ENCODE measurements around the gene CCKAR.

The CCKAR gene

GRCh38 chr4:26489101-26489985 is 941 bp downstream of the CCKAR start:
- DNase-seq, result peak; percentile 15

- no peak for DNase-seq
Observed at GRCh38 chr4:26485684-26486083, 4.6 kb downstream of the CCKAR start.

- DNase-seq, result no peak
Observed at GRCh38 chr4:26484516-26484915, 5.8 kb downstream of the CCKAR start.

GRCh38 chr4:26484032-26484515 is 6.2 kb downstream of the CCKAR start:
- no peak for DNase-seq

- DNase-seq, result no peak
Observed at GRCh38 chr4:26482508-26483462, 7.5 kb downstream of the CCKAR start.

- no peak for DNase-seq
Observed at GRCh38 chr4:26478330-26478729, 12.0 kb downstream of the CCKAR start.

GRCh38 chr4:26476545-26476944 is 13.7 kb downstream of the CCKAR start:
- no peak for DNase-seq

GRCh38 chr4:26475716-26476115 is 14.6 kb downstream of the CCKAR start:
- DNase-seq, result no peak

- DNase-seq, result no peak
Observed at GRCh38 chr4:26474551-26474950, 15.7 kb downstream of the CCKAR start.

GRCh38 chr4:26473893-26474292 is 16.4 kb downstream of the CCKAR start:
- DNase-seq, result no peak

GRCh38 chr4:26471890-26472289 is 18.4 kb downstream of the CCKAR start:
- DNase-seq, result no peak

GRCh38 chr4:26468977-26469376 is 21.3 kb downstream of the CCKAR start:
- DNase-seq, result peak; percentile 7

- no peak for DNase-seq
Observed at GRCh38 chr4:26468283-26468949, 21.9 kb downstream of the CCKAR start.

- DNase-seq, result no peak
Observed at GRCh38 chr4:26467724-26468123, 22.6 kb downstream of the CCKAR start.

GRCh38 chr4:26466578-26467270 is 23.6 kb downstream of the CCKAR start:
- DNase-seq, result peak; percentile 46

GRCh38 chr4:26464420-26465095 is 25.7 kb downstream of the CCKAR start:
- DNase-seq, result peak; percentile 23

GRCh38 chr4:26463386-26463785 is 26.9 kb downstream of the CCKAR start:
- DNase-seq, result no peak

GRCh38 chr4:26462874-26463273 is 27.4 kb downstream of the CCKAR start:
- peak; percentile 5 for DNase-seq

GRCh38 chr4:26459756-26460530 is 30.3 kb downstream of the CCKAR start:
- DNase-seq, result peak; percentile 30

GRCh38 chr4:26459054-26459755 is 31.1 kb downstream of the CCKAR start:
- DNase-seq, result peak; percentile 46

Measured in islet precursor cell (in vitro differentiated cells).